ENCODE measurements around the gene MPDU1. TPM values are rescaled to one million over a fixed set of nuclear protein-coding genes. Genes with fewer than 3 reads are reported as not detected.
A peak's percentile ranks its signal among the peaks of the same experiment; 100 is the strongest.

Gene MPDU1
- total and polyA plus RNA-seq, 2 of the 13 experiments (the other 11 are each of a cell fraction or from before 2014, with no cell fraction given): 112 to 167 TPM

GRCh38 chr17:7610641-7611040 is 27.0 kb downstream of the MPDU1 start:
- no peaks in the 10 kb centered on the region for H3K27me3 ChIP-seq (ENCODE audit: control insufficient read depth in 1 of 2, insufficient read depth in 2 of 2, low read length in 2 of 2)
- H2AFZ ChIP-seq (ENCODE audit: low read length): no peak overlapping the region
- H3K27ac ChIP-seq (ENCODE audit: extremely low read length, insufficient read depth, low read length): no peak overlapping the region
- peaks cover 3 to 23% of the 10 kb centered on the region in 2 experiments; a peak in 4 of 5 replicates for H3K36me3 ChIP-seq (replicated peaks in 1 of 2; ENCODE audit: control insufficient read depth in 1 of 2, insufficient read depth in 2 of 2, low read length in 2 of 2)
- H3K79me2 ChIP-seq (ENCODE audit: insufficient read depth, low read length): peaks cover 36% of the 10 kb centered on the region
- WGBS (ENCODE audit: low lambda C conversion rate): 100% methylated on average over 2 of the region's 2 CpGs
- no peak for DNase-seq (ENCODE audit: low spot score)
- BruUV-seq (replicated peaks): no TSS peak
- peaks cover 35% of the 10 kb centered on the region for H3K4me1 ChIP-seq (ENCODE audit: insufficient read depth, low read length)
- no peak overlapping the region for H3K4me2 ChIP-seq (ENCODE audit: low read depth, low read length)
- POLR2A ChIA-PET: interaction anchor here (2.3 to 3.5 kb wide), 2 partner anchors 16 to 76 kb away, joined by 6 to 16 read pairs; partner anchors contain the start of genes SAT2 and TP53
- FAIRE-seq: no peak
- CTCF ChIA-PET (ENCODE audit: low intra/inter-chr PET ratio, low total read pairs): no interaction called here
- no peak overlapping the region for H3K4me3 ChIP-seq (replicated peaks in 1 of 3; ENCODE audit: insufficient read depth in 1 of 3, low read depth in 2 of 3, low read length in 3 of 3)
- no peak for TF ChIP-seq ZFAT (CRISPR knock-in tag; conservative IDR thresholded peaks at IDR 0.05)
- TF ChIP-seq ZNF678 (CRISPR knock-in tag; IDR thresholded peaks at IDR 0.05): no peak
- TF ChIP-seq ZSCAN25 (CRISPR knock-in tag; IDR thresholded peaks at IDR 0.05): no peak
- TF ChIP-seq KMT2B (CRISPR knock-in tag; IDR thresholded peaks at IDR 0.05): no peak
- no peak overlapping the region for H3K9ac ChIP-seq (ENCODE audit: insufficient read depth, low read depth, low read length)
- no peak for ATAC-seq
- intact Hi-C loops (cut with micrococcal nuclease; ENCODE audit: unreplicated experiment) (no loop called here), in situ Hi-C loops (cut with HindIII; ENCODE audit: extremely low pct_ligation_motif_present, low pct_unique_long_range_greater_than_20kb) (no loop called here)
- no peaks in the 10 kb centered on the region for H3K9me3 ChIP-seq (ENCODE audit: low read length)
- H4K20me1 ChIP-seq (ENCODE audit: insufficient read depth, low read length): no peaks in the 10 kb centered on the region

GRCh38 chr17:7611635-7612293 is 28.1 kb downstream of the MPDU1 start:
- H3K4me2 ChIP-seq (ENCODE audit: low read depth, low read length): peak overlapping the region; percentile 63
- H3K36me3 ChIP-seq (replicated peaks in 1 of 2; ENCODE audit: control insufficient read depth in 1 of 2, insufficient read depth in 2 of 2, low read length in 2 of 2): peaks cover 1 to 15% of the 10 kb centered on the region in 2 experiments; a peak in 2 of 5 replicates
- H3K27me3 ChIP-seq (ENCODE audit: control insufficient read depth in 1 of 2, insufficient read depth in 2 of 2, low read length in 2 of 2): no peaks in the 10 kb centered on the region
- ATAC-seq (no peak), FAIRE-seq (no peak), DNase-seq (ENCODE audit: low spot score) (no peak)
- no peaks in the 10 kb centered on the region for H3K9me3 ChIP-seq (ENCODE audit: low read length)
- ChIA-PET POLR2A (interaction anchor here (0.6 to 3.5 kb wide), 3 partner anchors 15 to 208 kb away, joined by 3 to 16 read pairs (median 6); partner anchors contain the start of genes SAT2, TMEM256 and TP53), CTCF (ENCODE audit: low intra/inter-chr PET ratio, low total read pairs) (no interaction called here)
- H3K4me3 ChIP-seq (replicated peaks in 1 of 3; ENCODE audit: insufficient read depth in 1 of 3, low read depth in 2 of 3, low read length in 3 of 3): peak overlapping the region in 1 of 3 experiments; percentile 3; a peak in 2 of 6 replicates
- WGBS (ENCODE audit: low lambda C conversion rate): 81% methylated on average over 3 of the region's 3 CpGs
- H3K9ac ChIP-seq (ENCODE audit: insufficient read depth, low read depth, low read length): peak overlapping the region; percentile 44; the same call in 1 of the 2 replicates
- in situ Hi-C loops (cut with HindIII; ENCODE audit: extremely low pct_ligation_motif_present, low pct_unique_long_range_greater_than_20kb) (no loop called here), intact Hi-C loops (cut with micrococcal nuclease; ENCODE audit: unreplicated experiment) (no loop called here)
- peaks cover 35% of the 10 kb centered on the region for H3K4me1 ChIP-seq (ENCODE audit: insufficient read depth, low read length)
- no peak overlapping the region for H2AFZ ChIP-seq (ENCODE audit: low read length)
- H4K20me1 ChIP-seq (ENCODE audit: insufficient read depth, low read length): no peaks in the 10 kb centered on the region
- H3K27ac ChIP-seq (ENCODE audit: extremely low read length, insufficient read depth, low read length): no peak overlapping the region
- no TSS peak for BruUV-seq (replicated peaks)
- peaks cover 36% of the 10 kb centered on the region for H3K79me2 ChIP-seq (ENCODE audit: insufficient read depth, low read length)
- no peak for TF ChIP-seq GTF2F1 (IDR thresholded peaks at IDR 0.05; ENCODE audit: low read length)
- peak; percentile 98 for TF ChIP-seq MAFF (IDR thresholded peaks at IDR 0.05; ENCODE audit: low read depth, low read length)
- no peak for TF ChIP-seq TOE1 (CRISPR knock-in tag; IDR thresholded peaks at IDR 0.05)
- 0 out of 2 replicates have a peak, but pooled peaks have one; percentile 57 for TF ChIP-seq MAFG (CRISPR knock-in tag; IDR thresholded peaks at IDR 0.05)
- peak; percentile 98 to 99 for TF ChIP-seq MAFK (conservative IDR thresholded peaks at IDR 0.05 in 1 of 2, IDR thresholded peaks at IDR 0.05 in 1 of 2; ENCODE audit: low read length in 2 of 2)
- TF ChIP-seq, protein P1, sequence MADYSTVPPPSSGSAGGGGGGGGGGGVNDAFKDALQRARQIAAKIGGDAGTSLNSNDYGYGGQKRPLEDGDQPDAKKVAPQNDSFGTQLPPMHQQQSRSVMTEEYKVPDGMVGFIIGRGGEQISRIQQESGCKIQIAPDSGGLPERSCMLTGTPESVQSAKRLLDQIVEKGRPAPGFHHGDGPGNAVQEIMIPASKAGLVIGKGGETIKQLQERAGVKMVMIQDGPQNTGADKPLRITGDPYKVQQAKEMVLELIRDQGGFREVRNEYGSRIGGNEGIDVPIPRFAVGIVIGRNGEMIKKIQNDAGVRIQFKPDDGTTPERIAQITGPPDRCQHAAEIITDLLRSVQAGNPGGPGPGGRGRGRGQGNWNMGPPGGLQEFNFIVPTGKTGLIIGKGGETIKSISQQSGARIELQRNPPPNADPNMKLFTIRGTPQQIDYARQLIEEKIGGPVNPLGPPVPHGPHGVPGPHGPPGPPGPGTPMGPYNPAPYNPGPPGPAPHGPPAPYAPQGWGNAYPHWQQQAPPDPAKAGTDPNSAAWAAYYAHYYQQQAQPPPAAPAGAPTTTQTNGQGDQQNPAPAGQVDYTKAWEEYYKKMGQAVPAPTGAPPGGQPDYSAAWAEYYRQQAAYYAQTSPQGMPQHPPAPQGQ (CRISPR knock-in tag; IDR thresholded peaks at IDR 0.05; ENCODE audit: borderline replicate concordance): no peak
- peak; percentile 83 for TF ChIP-seq NFE2L2 (IDR thresholded peaks at IDR 0.05; ENCODE audit: low read length)

Data from HepG2 (cell line).